ENCODE measurements around the gene AGAP1.

- TF ChIP-seq POLR2A (IDR thresholded peaks at IDR 0.05) (no peak), CTCF (IDR thresholded peaks at IDR 0.05) (no peak)
Measured at GRCh38 chr2:235550946-235551345, 57.1 kb downstream of the AGAP1 start.
